Activated CD4-positive, alpha-beta T cell treated with anti-CD3 and anti-CD28 coated beads, Interleukin-2, amount 10 ng/mL, durations not matched to agents 24 days and 14 days (primary cell): ENCODE measurements around the gene CREB1. TPM values are rescaled to one million over a fixed set of nuclear protein-coding genes. Genes with fewer than 3 reads are reported as not detected.

Source experiments
- DNase-seq: peaks from one replicate; pipeline ENCODE4 v3.0.0; 2022
- H3K27ac Mint-ChIP-seq: one replicate; pipeline ENCODE4 v1.8.0; 2022; ENCODE audit warnings: mild to moderate bottlenecking, mixed read lengths
- H3K27me3 Mint-ChIP-seq: one replicate; pipeline ENCODE4 v1.8.0; 2022; ENCODE audit warnings: mixed read lengths
- H3K36me3 Mint-ChIP-seq: one replicate; pipeline ENCODE4 v1.8.0; 2022; ENCODE audit warnings: low read depth, mild to moderate bottlenecking, mixed read lengths
- H3K4me1 Mint-ChIP-seq: one replicate; pipeline ENCODE4 v1.8.0; 2021; ENCODE audit warnings: mixed read lengths
- H3K4me3 Mint-ChIP-seq: one replicate; pipeline ENCODE4 v1.8.0; 2022; ENCODE audit warnings: mild to moderate bottlenecking, moderate library complexity, mixed read lengths
- H3K9me3 Mint-ChIP-seq: one replicate; pipeline ENCODE4 v1.8.0; 2021; ENCODE audit warnings: mixed read lengths
- intact Hi-C: fragments of 100-400 bp; cut with micrococcal nuclease; formaldehyde crosslinking; loops from one replicate; pipeline ENCODE4 v1.15.1; 2023
- total RNA-seq: library from RNA; stranded (reverse); gene quantifications from 2 replicates; pipeline ENCODE4 v1.2.3, GENCODE V29; 2022

Gene CREB1
- total RNA-seq, 1 donor from 2014 or later, result 107 TPM

DNA sequence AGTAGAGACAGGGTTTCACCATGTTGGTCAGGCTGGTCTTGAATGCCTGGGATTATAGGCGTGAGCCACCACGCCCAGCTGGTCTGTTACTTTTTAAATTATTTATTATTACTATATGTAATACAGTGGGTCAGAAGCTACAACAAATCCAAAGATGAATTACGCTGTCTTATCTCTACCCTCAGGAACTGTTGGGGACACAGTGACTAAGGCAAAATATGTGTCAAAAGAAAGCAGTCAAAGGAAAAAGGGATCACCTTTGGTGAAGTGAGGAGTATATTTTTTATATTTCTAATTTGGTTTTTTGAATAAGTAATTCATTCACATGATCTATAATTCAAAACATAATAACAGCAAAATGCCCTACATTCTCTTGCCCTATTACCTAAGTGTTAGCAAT is 4.7 kb downstream of the CREB1 start:
- intact Hi-C loops, result loop anchor here (5.0 to 10.0 kb wide), 2 partner anchors 490 to 718 kb away; partner anchors contain the start of gene PLEKHM3
- Mint-ChIP-seq H3K27ac (no peak overlapping the region), H3K36me3 (peaks cover 36% of the 10 kb centered on the region), H3K27me3 (no peaks in the 10 kb centered on the region), H3K4me1 (peaks cover 39% of the 10 kb centered on the region), H3K4me3 (peak overlapping the region; percentile 37), H3K9me3 (no peaks in the 10 kb centered on the region)
- DNase-seq, result no peak

DNA sequence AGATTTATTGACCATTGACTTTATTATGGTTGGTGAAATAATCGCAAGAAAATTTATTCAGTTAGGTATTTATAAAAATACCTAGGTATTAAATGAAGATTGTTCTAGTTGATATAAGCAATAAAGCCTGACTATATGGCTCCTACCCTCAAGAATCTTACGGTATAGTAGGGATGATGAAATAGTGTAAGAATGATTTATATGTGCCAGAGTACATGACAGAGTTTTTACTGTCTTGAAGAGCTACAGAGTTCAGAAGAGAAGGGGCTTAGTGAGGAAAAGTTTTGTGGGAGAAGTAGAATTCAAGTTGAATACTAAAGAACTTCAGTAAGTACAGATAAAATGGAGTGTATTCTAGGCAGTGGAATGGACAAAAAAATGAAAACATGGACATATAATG is 9.7 kb downstream of the CREB1 start:
- no peak overlapping the region for H3K4me3 Mint-ChIP-seq
- no peak overlapping the region for H3K27ac Mint-ChIP-seq
- H3K36me3 Mint-ChIP-seq, result peaks cover 25% of the 10 kb centered on the region
- no peaks in the 10 kb centered on the region for H3K9me3 Mint-ChIP-seq
- no peak for DNase-seq
- intact Hi-C loops, result loop anchor here (10.0 kb wide), 1 partner anchor 485 kb away; the partner anchor contains the start of gene PLEKHM3
- peaks cover 33% of the 10 kb centered on the region for H3K4me1 Mint-ChIP-seq
- no peaks in the 10 kb centered on the region for H3K27me3 Mint-ChIP-seq

DNA sequence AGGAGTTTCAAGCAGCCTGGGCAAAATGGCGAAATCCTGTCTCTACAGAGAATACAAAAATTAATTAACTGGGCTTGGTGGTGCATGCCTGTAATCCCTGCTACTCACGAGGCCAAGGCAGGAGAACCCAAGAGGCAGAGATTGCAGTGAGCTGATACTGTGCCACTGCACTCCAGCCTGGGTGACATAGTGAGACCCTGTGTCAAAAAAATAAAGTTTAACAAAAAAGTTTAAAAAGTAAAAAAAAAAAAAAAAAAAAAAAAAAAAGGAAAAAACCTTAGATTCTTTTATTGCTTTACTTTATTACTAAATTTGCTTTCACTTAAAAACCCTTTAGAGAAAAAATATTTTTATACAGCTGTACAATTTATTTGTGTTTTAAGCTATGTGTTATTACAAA is 10.7 kb downstream of the CREB1 start:
- intact Hi-C loops, result no loop called here
- no peaks in the 10 kb centered on the region for H3K27me3 Mint-ChIP-seq
- H3K4me1 Mint-ChIP-seq, result peaks cover 29% of the 10 kb centered on the region
- H3K27ac Mint-ChIP-seq, result no peak overlapping the region
- peaks cover 29% of the 10 kb centered on the region for H3K36me3 Mint-ChIP-seq
- no peaks in the 10 kb centered on the region for H3K9me3 Mint-ChIP-seq
- no peak for DNase-seq
- H3K4me3 Mint-ChIP-seq, result no peak overlapping the region

DNA sequence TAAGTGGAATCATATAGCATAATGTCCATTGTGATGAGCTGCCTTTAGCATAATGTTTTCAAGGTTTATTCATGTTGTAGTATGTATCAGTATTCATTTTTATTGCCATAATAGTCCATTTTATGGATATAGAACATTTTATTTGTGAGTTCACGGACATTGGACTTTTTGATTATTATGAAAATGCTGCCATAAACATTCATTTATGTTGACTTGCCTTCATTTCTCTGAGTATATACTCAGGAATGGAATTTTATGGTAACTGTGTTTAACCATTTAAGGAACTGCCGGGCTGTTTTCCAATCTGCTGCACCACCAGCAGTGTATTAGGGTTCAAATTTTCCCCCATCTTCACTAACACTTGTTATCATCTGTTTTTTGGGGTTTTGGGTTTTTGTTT is 12.2 kb downstream of the CREB1 start:
- DNase-seq, result no peak
- H3K36me3 Mint-ChIP-seq, result peaks cover 35% of the 10 kb centered on the region
- H3K27me3 Mint-ChIP-seq, result no peaks in the 10 kb centered on the region
- intact Hi-C loops, result no loop called here
- peaks cover 4% of the 10 kb centered on the region for H3K9me3 Mint-ChIP-seq
- H3K4me3 Mint-ChIP-seq, result no peak overlapping the region
- no peak overlapping the region for H3K27ac Mint-ChIP-seq
- H3K4me1 Mint-ChIP-seq, result peaks cover 32% of the 10 kb centered on the region

DNA sequence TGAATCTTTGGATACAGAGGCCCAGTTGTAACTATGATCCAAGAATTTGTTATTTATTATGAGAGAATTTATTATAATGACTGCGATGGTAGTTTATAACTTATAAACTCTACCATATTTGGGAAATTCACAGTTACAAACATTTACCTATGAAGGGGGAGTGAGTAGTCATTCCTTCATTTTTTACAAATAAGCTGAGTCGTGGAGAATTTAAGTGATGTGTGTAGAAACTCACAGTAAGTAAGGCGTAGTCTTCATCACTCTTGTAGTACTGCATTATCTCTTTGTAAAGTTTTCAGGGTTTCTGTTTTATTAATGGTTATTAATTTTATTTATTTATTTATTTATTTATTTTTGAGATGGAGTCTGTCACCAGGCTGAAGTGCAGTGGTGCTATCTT is 13.5 kb downstream of the CREB1 start:
- Mint-ChIP-seq H3K4me1 (peaks cover 30% of the 10 kb centered on the region), H3K4me3 (no peak overlapping the region), H3K27me3 (no peaks in the 10 kb centered on the region), H3K27ac (no peak overlapping the region), H3K36me3 (peaks cover 32% of the 10 kb centered on the region), H3K9me3 (peaks cover 4% of the 10 kb centered on the region)
- no peak for DNase-seq
- intact Hi-C loops, result no loop called here

DNA sequence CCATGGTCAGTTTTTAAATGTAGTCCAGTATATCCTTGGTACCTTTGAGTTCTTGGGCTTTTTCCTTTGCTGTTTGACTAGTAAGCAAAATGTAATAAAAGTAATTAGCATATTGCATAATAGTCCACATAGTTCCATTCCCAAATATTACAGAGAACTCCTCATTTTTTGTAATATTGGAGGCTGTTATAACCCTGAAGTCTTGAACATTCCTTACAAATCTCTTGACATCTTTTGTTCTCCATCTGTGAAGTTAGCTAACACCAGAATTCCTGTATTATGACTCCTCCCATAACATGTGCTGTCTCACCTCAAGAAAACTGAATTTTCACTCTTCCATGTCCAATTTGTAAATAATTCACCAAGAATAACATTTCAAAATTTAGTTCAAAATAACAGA is 17.1 kb downstream of the CREB1 start:
- Mint-ChIP-seq H3K27ac (no peak overlapping the region), H3K4me1 (peaks cover 30% of the 10 kb centered on the region), H3K9me3 (peaks cover 4% of the 10 kb centered on the region), H3K4me3 (no peak overlapping the region), H3K27me3 (no peaks in the 10 kb centered on the region), H3K36me3 (peaks cover 26% of the 10 kb centered on the region)
- intact Hi-C loops, result loop anchor here (2.0 kb wide), 1 partner anchor 16 kb away; no protein-coding TSS in a partner anchor
- DNase-seq, result no peak

DNA sequence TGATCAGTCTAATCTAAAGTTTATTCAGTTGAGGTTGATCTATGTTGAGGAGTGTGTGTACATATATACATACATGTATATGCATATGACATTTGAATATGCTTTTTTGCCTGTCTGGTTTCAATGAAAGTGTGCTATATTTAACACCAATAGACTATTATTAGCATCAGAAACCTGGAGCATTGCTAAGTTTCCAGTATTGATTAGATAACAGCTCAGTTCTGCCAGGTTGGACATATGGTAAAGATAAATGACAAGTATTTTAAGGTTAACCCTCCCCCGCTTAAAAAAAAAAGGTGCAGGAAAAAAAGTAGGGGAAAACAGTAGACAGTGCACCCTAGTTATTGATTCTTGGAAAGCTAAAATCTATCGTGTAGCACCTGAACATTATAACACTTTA is 19.4 kb downstream of the CREB1 start:
- Mint-ChIP-seq H3K27me3 (no peaks in the 10 kb centered on the region), H3K36me3 (peaks cover 24% of the 10 kb centered on the region), H3K4me1 (peaks cover 28% of the 10 kb centered on the region), H3K4me3 (no peak overlapping the region), H3K27ac (no peak overlapping the region), H3K9me3 (peaks cover 4% of the 10 kb centered on the region)
- no peak for DNase-seq
- intact Hi-C loops, result no loop called here

DNA sequence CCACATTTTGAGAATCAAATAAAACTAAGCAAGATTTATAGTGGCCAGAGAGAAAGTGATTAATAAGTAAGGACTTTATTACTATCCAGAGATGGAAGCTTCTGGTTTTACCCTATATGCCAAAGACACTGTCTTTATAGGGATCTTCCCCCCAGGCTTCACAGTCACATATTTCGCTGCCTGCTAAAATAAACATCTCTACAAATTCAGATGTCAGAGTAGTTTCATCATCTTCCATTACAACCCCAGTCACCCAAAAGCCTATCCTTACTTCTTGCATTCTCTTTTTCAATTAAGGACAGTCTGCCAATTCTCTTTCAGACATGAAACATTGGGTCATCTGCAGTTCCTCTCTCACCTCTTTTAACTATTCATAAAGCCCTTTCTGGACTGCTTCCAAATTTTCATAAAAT is 28.3 kb downstream of the CREB1 start:
- Mint-ChIP-seq H3K4me3 (no peak overlapping the region), H3K27ac (no peak overlapping the region)
- intact Hi-C loops, result no loop called here

DNA sequence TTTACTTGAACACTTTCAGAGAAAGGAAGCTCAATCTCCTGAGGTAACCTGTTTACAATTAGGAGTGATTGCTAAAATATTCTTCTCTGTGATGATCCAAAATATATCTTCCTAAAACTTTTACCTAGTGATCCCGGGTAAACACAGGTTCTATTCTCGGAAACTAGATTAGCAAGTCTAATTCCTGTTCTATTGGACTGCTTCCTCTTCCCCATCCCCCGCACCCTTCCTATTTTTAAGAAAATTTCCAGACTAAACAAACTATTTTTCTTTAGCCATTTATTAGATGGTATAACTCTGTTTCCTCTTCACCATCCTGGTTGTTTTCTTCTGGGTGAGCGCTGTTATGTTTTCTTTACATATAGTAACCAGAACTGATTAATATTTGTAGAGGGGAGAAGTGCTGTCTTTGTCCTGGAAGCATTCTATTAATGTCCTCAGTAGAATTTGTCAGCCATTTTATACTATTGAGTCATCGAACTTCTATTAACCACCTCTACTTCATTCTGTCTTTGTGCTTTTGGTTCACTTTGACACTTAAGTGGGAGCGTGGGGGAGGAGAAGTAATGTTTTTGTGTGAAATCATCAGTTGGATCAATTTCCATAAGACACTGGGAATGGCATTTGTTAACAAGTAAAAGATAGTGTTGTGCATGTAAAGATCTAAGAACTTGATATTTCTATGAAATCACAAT is 31.8 kb downstream of the CREB1 start:
- no peak overlapping the region for H3K27ac Mint-ChIP-seq
- H3K36me3 Mint-ChIP-seq, result peaks cover 64% of the 10 kb centered on the region
- DNase-seq, result no peak
- no peaks in the 10 kb centered on the region for H3K27me3 Mint-ChIP-seq
- H3K4me1 Mint-ChIP-seq, result peaks cover 15% of the 10 kb centered on the region
- H3K9me3 Mint-ChIP-seq, result no peaks in the 10 kb centered on the region
- intact Hi-C loops, result no loop called here
- no peak overlapping the region for H3K4me3 Mint-ChIP-seq

More for the DNA sequence above, 28.3 kb downstream of the CREB1 start:
- no peak for DNase-seq
- H3K36me3 Mint-ChIP-seq, result peaks cover 55% of the 10 kb centered on the region
- peaks cover 12% of the 10 kb centered on the region for H3K4me1 Mint-ChIP-seq
- H3K9me3 Mint-ChIP-seq, result no peaks in the 10 kb centered on the region
- no peaks in the 10 kb centered on the region for H3K27me3 Mint-ChIP-seq

DNA sequence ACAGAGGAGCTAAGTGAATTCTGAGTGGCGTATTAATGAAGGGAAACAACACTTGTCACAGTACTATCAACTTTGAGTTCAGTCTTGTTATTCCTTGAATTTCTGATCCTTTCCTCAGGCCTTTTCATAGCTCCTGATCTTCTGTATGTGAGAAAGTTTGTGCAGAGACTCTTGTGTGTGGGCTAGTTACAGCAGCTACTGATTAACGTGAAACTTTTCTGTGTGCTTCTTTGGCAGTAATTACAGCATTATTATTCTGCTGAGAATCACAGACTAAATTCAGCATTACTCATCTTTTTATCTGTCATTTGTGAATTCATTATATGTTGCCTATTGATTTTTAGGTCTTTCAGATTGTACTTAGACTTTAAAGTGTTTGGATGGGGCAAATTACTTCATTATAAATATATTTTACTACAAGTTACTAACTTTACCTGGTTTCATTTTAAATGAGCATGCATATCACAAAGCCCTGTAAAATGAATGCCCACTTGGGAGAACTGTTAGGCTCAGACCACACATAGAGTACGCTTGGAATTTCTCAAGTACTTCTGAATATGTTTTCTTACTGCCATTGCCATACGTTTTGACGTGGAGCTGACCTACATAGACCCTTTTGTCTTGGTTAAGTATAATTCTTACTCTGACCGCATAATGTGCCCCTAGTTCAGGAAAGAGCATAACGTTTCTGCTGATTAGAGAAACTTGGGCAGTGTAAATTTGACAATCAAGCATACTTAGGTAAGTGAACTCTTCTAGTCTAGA is 36.2 kb downstream of the CREB1 start:
- peak overlapping the region; percentile 39 for H3K27ac Mint-ChIP-seq
- intact Hi-C loops, result no loop called here
- peaks cover 6% of the 10 kb centered on the region for H3K4me1 Mint-ChIP-seq
- no peak for DNase-seq
- H3K27me3 Mint-ChIP-seq, result no peaks in the 10 kb centered on the region
- no peak overlapping the region for H3K4me3 Mint-ChIP-seq
- H3K9me3 Mint-ChIP-seq, result no peaks in the 10 kb centered on the region
- peaks cover 59% of the 10 kb centered on the region for H3K36me3 Mint-ChIP-seq

DNA sequence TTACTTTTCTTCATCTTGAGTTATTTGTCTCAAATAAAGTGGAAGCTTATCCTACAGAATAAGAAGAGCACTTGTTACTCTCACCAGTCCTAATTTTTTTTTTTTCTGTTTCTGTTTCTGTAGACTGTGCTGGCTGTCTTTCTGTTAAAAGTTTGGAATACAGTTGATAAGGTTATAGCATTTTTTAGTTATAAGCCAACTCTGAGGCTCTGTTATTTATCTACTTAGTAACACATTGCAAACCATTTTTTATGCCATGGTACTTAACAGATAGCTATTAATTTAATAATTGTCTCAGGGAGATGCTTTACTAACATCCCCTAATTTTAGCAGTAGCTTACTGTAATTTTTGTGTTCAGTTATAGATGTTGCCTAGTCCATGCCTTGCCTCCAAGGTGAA is 37.9 kb downstream of the CREB1 start:
- no peak for DNase-seq
- intact Hi-C loops, result no loop called here
- H3K4me1 Mint-ChIP-seq, result peaks cover 10% of the 10 kb centered on the region
- no peaks in the 10 kb centered on the region for H3K27me3 Mint-ChIP-seq
- H3K36me3 Mint-ChIP-seq, result peaks cover 55% of the 10 kb centered on the region
- H3K9me3 Mint-ChIP-seq, result no peaks in the 10 kb centered on the region
- no peak overlapping the region for H3K27ac Mint-ChIP-seq
- H3K4me3 Mint-ChIP-seq, result no peak overlapping the region

DNA sequence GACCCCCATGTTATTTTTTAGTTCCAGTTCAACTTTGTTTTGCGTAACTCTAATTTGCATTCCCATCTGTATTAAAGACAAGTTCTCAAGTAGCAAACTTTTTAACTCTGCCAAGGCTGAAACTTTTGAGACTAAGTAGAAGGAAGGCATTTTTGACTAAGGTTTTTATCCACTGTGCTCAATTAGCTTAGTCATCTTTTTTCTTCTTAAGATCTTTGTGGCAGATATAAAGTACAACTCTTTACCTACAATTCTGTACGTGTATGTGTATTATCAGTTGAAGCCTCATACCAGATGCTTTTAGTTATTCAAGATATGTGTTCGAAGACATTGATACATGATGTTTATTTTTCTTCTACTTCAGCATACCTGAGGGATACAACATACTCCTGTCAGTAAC is 41.6 kb downstream of the CREB1 start:
- peaks cover 6% of the 10 kb centered on the region for H3K4me1 Mint-ChIP-seq
- H3K4me3 Mint-ChIP-seq, result no peak overlapping the region
- H3K27me3 Mint-ChIP-seq, result no peaks in the 10 kb centered on the region
- DNase-seq, result no peak
- no peak overlapping the region for H3K27ac Mint-ChIP-seq
- no peaks in the 10 kb centered on the region for H3K9me3 Mint-ChIP-seq
- intact Hi-C loops, result no loop called here
- H3K36me3 Mint-ChIP-seq, result peaks cover 58% of the 10 kb centered on the region

DNA sequence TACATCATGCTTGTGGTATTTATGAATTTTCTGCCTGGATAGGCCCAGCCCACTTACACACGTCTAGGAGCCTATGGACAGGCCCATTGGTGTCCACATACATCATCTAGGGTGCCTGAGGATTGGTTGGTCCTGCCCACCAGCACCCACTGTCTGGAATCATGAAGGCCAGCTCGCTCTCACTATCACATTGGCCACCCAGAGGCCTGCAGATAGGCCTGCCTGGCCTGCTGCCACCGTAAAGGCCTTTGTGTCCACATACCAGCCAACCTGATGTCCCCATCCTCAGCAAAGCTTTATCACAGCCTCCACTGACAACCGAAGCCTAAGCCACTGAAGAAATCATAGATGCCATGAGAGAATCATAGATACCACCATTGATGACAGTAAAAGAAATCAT is 55.2 kb downstream of the CREB1 start:
- no peak for DNase-seq
- no peak overlapping the region for H3K4me3 Mint-ChIP-seq

DNA sequence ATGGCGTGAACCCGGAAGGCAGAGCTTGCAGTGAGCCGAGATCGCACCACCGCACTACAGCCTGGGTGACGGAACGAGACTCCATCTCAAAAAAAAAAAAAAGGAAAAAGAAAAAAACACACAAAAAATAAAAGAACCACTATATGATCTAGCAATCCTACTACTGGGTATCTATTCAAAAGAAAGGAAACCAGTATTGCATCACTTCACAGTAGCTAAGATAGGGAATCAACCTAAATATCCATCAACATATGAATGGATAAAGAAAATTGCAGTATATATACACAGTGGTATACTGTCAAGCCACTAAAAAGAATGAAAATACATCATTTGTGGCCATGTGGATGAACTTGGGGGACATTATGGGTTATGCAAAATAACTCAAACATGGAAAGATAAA is 57.5 kb downstream of the CREB1 start:
- Mint-ChIP-seq H3K9me3 (peaks cover 5% of the 10 kb centered on the region), H3K4me3 (no peak overlapping the region), H3K4me1 (peaks cover 4% of the 10 kb centered on the region), H3K27ac (no peak overlapping the region), H3K36me3 (peaks cover 88% of the 10 kb centered on the region), H3K27me3 (no peaks in the 10 kb centered on the region)
- DNase-seq, result no peak
- intact Hi-C loops, result no loop called here

More for the DNA sequence above, 55.2 kb downstream of the CREB1 start:
- H3K4me1 Mint-ChIP-seq, result peaks cover 4% of the 10 kb centered on the region
- H3K36me3 Mint-ChIP-seq, result peaks cover 78% of the 10 kb centered on the region
- intact Hi-C loops, result no loop called here
- no peaks in the 10 kb centered on the region for H3K27me3 Mint-ChIP-seq
- H3K27ac Mint-ChIP-seq, result peak overlapping the region; percentile 3
- H3K9me3 Mint-ChIP-seq, result peaks cover 5% of the 10 kb centered on the region
